ENCODE results near the gene CACNA2D1. TPM values are rescaled to one million over a fixed set of nuclear protein-coding genes. Genes with fewer than 3 reads are reported as not detected.
"Not testable (repeated sequence)": the region's sequence is repeated elsewhere in the genome, so short reads cannot be mapped to it uniquely, and the experiment has no call there.

The CACNA2D1 gene
- total RNA-seq, 1 donor from 2014 or later, result 4.6 TPM

GRCh38 chr7:82393840-82394220 lies 49.7 kb downstream of the CACNA2D1 start:
- DNase-seq (ENCODE audit: low read depth in 2 of 2), result no peak

- no peak for DNase-seq (ENCODE audit: low read depth in 2 of 2)
Measured at GRCh38 chr7:82393076-82393839, 50.3 kb downstream of the CACNA2D1 start.

GRCh38 chr7:82390936-82391335 lies 52.6 kb downstream of the CACNA2D1 start:
- DNase-seq (ENCODE audit: low read depth in 2 of 2), result no peak

- DNase-seq (ENCODE audit: low read depth in 2 of 2), result no peak
Measured at GRCh38 chr7:82389876-82390275, 53.7 kb downstream of the CACNA2D1 start.

GRCh38 chr7:82388138-82388537 lies 55.4 kb downstream of the CACNA2D1 start:
- DNase-seq (ENCODE audit: low read depth in 2 of 2), result no peak

GRCh38 chr7:82386571-82386970 lies 57.0 kb downstream of the CACNA2D1 start:
- DNase-seq (ENCODE audit: low read depth in 2 of 2), result not testable (repeated sequence)

DNA sequence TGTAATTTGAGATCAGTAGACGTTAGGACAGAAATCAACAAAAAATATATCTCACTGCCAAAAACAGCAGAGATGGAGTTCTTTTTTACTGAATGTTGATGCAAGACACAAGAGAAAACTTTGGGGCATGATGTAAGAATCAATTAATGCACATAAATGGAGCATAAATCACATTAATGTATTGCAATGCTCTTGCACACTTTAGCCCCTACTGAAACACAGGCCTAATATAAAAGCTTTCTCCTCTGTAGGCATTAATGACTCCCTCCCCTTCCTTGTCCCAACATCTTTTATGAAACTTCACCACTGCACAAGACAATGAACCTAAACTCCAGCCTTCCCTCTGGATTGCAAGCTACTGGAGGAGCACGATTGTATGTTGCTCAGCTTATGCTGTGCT lies 58.8 kb downstream of the CACNA2D1 start:
- DNase-seq (ENCODE audit: low read depth in 2 of 2), result no peak

DNA sequence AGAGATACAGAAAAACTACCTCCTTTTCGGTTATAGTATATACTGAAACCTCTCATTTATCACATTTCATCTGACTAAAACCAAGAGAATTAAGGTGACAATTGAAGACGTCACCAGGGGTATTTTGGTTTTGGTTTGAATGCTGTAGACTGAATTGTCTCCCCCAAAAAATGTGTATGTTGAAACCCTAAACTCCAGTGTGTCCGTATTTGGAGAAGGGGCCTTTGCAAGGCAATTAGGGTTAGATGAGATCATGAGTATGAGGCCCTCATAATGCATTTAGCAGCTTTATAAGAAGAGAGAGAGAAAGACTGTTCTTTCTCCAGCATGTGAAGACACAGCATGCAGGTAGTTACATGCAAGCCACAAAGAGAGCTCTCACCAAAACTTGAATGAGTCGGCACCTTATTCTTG lies 59.5 kb downstream of the CACNA2D1 start:
- DNase-seq (ENCODE audit: low read depth in 2 of 2), result no peak

- DNase-seq (ENCODE audit: low read depth in 2 of 2), result no peak
Measured at GRCh38 chr7:82382276-82382675, 61.3 kb downstream of the CACNA2D1 start.

GRCh38 chr7:82376739-82377138 lies 66.8 kb downstream of the CACNA2D1 start:
- DNase-seq (ENCODE audit: low read depth in 2 of 2), result no peak

GRCh38 chr7:82375713-82376112 lies 67.9 kb downstream of the CACNA2D1 start:
- no peak for DNase-seq (ENCODE audit: low read depth in 2 of 2)

- no peak for DNase-seq (ENCODE audit: low read depth in 2 of 2)
Measured at GRCh38 chr7:82375129-82375528, 68.4 kb downstream of the CACNA2D1 start.

DNA sequence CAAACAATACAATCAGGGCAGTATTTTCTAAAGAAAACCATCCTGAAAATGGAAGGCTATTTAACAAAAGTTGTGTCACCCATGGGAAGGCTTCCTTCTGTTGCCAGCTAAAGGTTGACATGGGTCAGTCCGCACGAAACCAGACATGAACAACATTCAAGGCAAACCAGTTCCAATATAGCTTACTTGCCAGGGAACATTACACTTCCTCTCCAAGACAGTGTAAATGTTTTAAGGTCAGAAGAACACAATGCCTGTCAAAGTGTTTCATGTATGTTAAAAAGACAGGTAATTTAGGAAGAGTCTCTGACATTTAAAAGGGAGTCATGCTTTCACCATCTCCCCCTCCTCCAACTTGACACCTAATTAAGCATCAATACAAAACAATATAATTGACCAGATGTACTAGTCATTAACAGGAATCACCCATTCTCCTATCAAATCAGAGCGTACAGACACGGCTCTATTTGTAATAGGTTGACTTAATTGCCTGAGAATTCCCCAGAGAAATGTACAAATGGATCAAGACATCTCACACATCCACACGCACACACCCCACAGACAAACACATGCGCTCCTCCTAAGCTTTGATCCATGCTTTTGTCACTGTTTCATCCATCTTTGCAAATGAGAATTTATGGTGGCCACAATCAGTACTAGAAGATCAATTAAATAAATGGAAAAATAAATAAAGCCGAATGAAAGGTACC lies 69.5 kb downstream of the CACNA2D1 start:
- peak in 1 of 2 donors; percentile 65 for DNase-seq (ENCODE audit: low read depth in 2 of 2)

DNA sequence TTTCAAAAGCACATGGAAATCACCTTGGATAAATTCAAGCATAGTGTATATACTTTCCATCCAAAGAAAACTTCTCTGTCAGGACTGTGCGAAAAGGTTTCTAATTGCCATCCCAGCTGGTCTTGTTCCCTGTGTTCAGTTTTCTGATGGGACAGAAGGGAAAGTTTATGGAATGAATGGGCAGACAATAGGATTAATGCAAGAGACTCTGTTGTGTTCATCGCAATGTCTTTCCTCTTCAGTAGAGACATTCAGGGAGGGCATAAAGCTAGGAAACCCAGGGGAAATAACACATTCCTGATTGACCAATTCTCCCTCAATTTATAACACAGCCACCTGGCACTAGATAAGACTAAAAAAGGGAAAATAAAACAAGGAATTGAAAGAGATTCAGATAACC lies 78.9 kb downstream of the CACNA2D1 start:
- no peak for DNase-seq (ENCODE audit: low read depth in 2 of 2)

GRCh38 chr7:82364048-82364447 lies 79.5 kb downstream of the CACNA2D1 start:
- DNase-seq (ENCODE audit: low read depth in 2 of 2), result no peak

- no peak for DNase-seq (ENCODE audit: low read depth in 2 of 2)
Measured at GRCh38 chr7:82362129-82362706, 81.4 kb downstream of the CACNA2D1 start.

DNA sequence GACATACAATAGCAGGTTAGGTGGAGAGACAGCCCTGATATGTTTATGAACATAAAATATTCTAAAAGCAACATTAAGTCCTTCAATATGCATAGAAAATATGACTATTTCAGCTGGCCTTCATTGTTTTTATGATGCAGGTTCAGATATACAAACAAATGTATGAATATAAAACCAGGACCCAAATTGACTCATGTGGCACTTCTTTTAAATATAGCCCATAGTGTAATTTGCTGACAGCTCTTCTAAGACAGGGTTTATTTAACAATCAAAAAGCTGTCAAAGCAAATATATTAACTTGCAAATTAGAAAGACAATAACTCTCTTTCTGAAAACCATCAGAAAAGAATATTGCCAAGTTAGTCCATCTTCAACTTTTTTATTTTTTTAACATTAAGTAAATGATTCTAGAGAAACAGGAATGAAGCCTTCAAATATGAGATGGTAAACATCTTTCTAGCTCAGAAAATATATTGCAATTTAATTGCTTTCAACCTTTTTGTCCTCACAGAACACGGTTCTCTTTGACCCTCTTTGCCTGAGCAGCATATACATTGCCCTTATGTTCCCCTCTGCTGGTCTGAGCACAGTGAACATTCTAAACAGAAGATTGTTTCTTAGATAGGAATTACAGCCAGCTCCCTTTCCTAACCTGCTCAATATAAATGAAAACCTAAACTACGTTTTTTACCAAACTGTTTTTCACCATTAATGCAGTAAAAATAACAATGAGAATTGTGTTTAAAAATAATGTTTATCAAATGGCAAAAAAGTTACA lies 82.8 kb downstream of the CACNA2D1 start:
- DNase-seq (ENCODE audit: low read depth in 2 of 2), result no peak

GRCh38 chr7:82359426-82359825 lies 84.2 kb downstream of the CACNA2D1 start:
- DNase-seq (ENCODE audit: low read depth in 2 of 2), result no peak

- DNase-seq (ENCODE audit: low read depth in 2 of 2), result no peak
Measured at GRCh38 chr7:82358923-82359322, 84.7 kb downstream of the CACNA2D1 start.

DNA sequence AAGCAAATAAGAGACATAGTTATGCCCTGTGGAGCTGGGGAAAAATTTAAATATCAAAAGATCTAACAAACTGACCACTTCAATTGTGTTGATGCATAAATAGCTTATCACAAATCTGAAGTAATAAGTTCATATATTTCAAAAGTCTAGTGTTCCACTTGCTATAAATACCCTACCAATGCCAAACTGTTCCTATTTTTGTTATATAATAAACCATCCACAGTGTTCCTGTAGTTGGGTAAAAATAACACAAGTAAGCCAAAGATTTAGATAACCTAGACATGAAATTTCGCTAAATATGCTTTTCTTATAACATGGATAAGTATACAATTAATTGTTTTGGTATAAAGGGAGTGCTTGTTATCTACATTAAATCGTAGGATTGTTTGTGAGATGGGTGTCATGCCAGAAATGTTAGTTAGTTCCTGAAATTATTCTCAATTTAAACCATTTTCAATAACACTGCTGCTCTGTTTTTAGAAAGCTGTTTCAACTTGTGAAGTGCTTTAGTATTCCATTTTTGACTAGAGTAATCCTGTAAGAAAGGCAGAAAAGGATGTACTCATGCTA lies 85.5 kb downstream of the CACNA2D1 start:
- no peak for DNase-seq (ENCODE audit: low read depth in 2 of 2)

DNA sequence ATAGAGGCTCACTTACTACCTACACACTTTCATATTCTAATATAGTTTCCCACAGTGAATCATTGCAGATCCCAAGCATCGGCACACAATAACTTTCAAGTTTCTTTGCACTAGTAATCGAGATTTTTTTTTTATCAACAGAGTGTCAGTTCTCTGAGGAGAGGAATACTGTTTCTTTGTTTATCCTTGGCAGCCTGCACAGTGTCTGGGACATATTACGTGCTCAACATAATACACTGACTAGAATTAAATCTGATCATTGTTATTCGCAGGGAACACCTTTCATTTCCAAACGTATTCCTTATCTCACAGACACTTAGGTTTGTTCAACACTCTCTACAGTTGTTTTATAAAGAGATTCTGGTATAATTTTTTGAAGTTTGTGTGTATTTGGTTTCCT lies 95.3 kb downstream of the CACNA2D1 start:
- DNase-seq (ENCODE audit: low read depth in 2 of 2), result no peak

DNA sequence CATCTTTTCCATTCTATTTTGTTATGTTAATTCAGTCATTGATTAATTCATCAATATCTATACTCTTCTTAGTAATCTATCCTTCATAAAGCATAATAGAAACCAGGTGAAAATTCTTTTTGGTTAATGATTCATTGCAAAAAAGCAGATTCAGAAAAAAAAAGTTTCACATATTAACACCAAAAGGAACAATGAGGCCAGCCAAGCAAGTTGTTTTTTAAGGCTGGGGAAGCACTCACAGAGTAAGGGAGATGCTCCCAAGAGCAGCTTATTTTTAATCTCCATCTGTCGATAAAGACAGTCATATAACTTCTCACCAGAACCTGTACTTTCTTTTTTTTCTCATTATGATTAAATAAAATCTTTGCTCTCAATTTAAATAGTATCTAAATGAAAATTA lies 95.8 kb downstream of the CACNA2D1 start:
- DNase-seq (ENCODE audit: low read depth in 2 of 2), result no peak

Data from lung microvascular endothelial cell (primary cell).